Astrocyte of the cerebellum (primary cell): ENCODE measurements around the gene AIFM1.
A peak's percentile ranks its signal among the peaks of the same experiment; 100 is the strongest.

ENCODE experiments used
- DNase-seq: peaks from one replicate; pipeline ENCODE4 v3.0.0-alpha.2; 2011; ENCODE audit warnings: low read depth
- H3K4me3 ChIP-seq: 2 replicates; pipeline ENCODE4 v1.5.1; 2011; ENCODE audit warnings: mild to moderate bottlenecking, low read depth, low read length, moderate library complexity
- CTCF ChIP-seq: IDR thresholded peaks from 2 replicates; pipeline ENCODE4 v1.5.1; 2012; ENCODE audit warnings: low read length, low read depth, moderate library complexity, mild to moderate bottlenecking; ENCODE audit errors: missing control alignments
- in situ Hi-C: cut with HindIII; loops from 2 replicates; pipeline ENCODE4 v1.10.0; 2017; ENCODE audit warnings: low sequenced_read_pairs

AIFM1 gene

GRCh38 chrX:130109429-130110378 is 55.9 kb downstream of the AIFM1 start:
- TF ChIP-seq CTCF = no peak
- in situ Hi-C loops = no loop called here
- no peak for DNase-seq
- H3K4me3 ChIP-seq = peak overlapping the region; percentile 58

- H3K4me3 ChIP-seq = peak overlapping the region; percentile 58
- TF ChIP-seq CTCF = no peak
- in situ Hi-C loops = no loop called here
Observed at GRCh38 chrX:130108647-130109428, 56.8 kb downstream of the AIFM1 start.

GRCh38 chrX:130106071-130106470 is 59.6 kb downstream of the AIFM1 start:
- in situ Hi-C loops = no loop called here
- H3K4me3 ChIP-seq = no peak overlapping the region
- DNase-seq = no peak
- TF ChIP-seq CTCF = no peak

More at GRCh38 chrX:130108647-130109428, 56.8 kb downstream of the AIFM1 start:
- DNase-seq = no peak

GRCh38 chrX:130105244-130105643 is 60.4 kb downstream of the AIFM1 start:
- TF ChIP-seq CTCF = no peak
- H3K4me3 ChIP-seq = no peak overlapping the region
- no peak for DNase-seq
- in situ Hi-C loops = no loop called here

- no peak for TF ChIP-seq CTCF
- in situ Hi-C loops = no loop called here
- DNase-seq = no peak
Observed at GRCh38 chrX:130103605-130104004, 62.0 kb downstream of the AIFM1 start.

GRCh38 chrX:130100180-130100579 is 65.5 kb downstream of the AIFM1 start:
- TF ChIP-seq CTCF = no peak
- peak; percentile 40 for DNase-seq
- in situ Hi-C loops = no loop called here
- no peak overlapping the region for H3K4me3 ChIP-seq

More at GRCh38 chrX:130103605-130104004, 62.0 kb downstream of the AIFM1 start:
- H3K4me3 ChIP-seq = no peak overlapping the region
